H9 (cell line): ENCODE results near the gene TNPO1. TPM values are rescaled to one million over a fixed set of nuclear protein-coding genes. Genes with fewer than 3 reads are reported as not detected.

Experiments
- DNase-seq: peaks from one replicate; pipeline ENCODE4 v3.0.0-alpha.2; 2017
- H2AFZ ChIP-seq: one replicate; pipeline ENCODE4 v1.6.1; 2013; ENCODE audit warnings: mild to moderate bottlenecking, low read length, control low read depth, moderate library complexity
- H2AK5ac ChIP-seq: 2 replicates; pipeline ENCODE4 v1.6.1; 2013; ENCODE audit warnings: low read length, control low read depth, mixed read lengths; ENCODE audit not compliant: insufficient read length
- H2BK120ac ChIP-seq: one replicate; pipeline ENCODE4 v1.6.1; 2013; ENCODE audit warnings: low read depth, mild to moderate bottlenecking, low read length, control low read depth, inconsistent platforms; ENCODE audit not compliant: poor library complexity, severe bottlenecking
- H2BK12ac ChIP-seq: 2 replicates; pipeline ENCODE4 v1.6.1; 2013; ENCODE audit warnings: low read length, control low read depth, mixed read lengths, low read depth; ENCODE audit not compliant: insufficient read length
- H2BK15ac ChIP-seq: 2 replicates; pipeline ENCODE4 v1.6.1; 2013; ENCODE audit warnings: low read depth, low read length, control low read depth
- H2BK20ac ChIP-seq: one replicate; pipeline ENCODE4 v1.6.1; 2013; ENCODE audit warnings: low read depth, mild to moderate bottlenecking, low read length, control low read depth, inconsistent platforms; ENCODE audit not compliant: poor library complexity, severe bottlenecking
- H2BK5ac ChIP-seq: 2 replicates; pipeline ENCODE4 v1.6.1; 2013; ENCODE audit warnings: low read length, control low read depth, mixed read lengths; ENCODE audit not compliant: insufficient read length
- H3K14ac ChIP-seq: 2 replicates; pipeline ENCODE4 v1.6.1; 2013; ENCODE audit warnings: low read length, control low read depth; ENCODE audit not compliant: insufficient read depth
- H3K18ac ChIP-seq: 2 replicates; pipeline ENCODE4 v1.6.1; 2013; ENCODE audit warnings: low read depth, mild to moderate bottlenecking, mixed read lengths, low read length, control low read depth; ENCODE audit not compliant: insufficient read length
- H3K23ac ChIP-seq: 2 replicates; pipeline ENCODE4 v1.6.1; 2013; ENCODE audit warnings: low read length, control low read depth, mixed read lengths, low read depth; ENCODE audit not compliant: insufficient read length
- H3K23me2 ChIP-seq: 2 replicates; pipeline ENCODE4 v1.6.1; 2013; ENCODE audit warnings: low read depth, mild to moderate bottlenecking, mixed read lengths, low read length, control low read depth; ENCODE audit not compliant: insufficient read length, poor library complexity, severe bottlenecking
- H3K27ac ChIP-seq: 2 replicates; pipeline ENCODE4 v1.5.1; 2013; ENCODE audit warnings: low read length, control low read depth, mixed read lengths, low read depth; ENCODE audit not compliant: insufficient read length
- H3K27me3 ChIP-seq: 2 replicates; pipeline ENCODE4 v1.6.1; 2013; ENCODE audit warnings: low read length, control low read depth, inconsistent platforms; ENCODE audit not compliant: insufficient read depth
- H3K4ac ChIP-seq: 2 replicates; pipeline ENCODE4 v1.6.1; 2013; ENCODE audit warnings: low read depth, mild to moderate bottlenecking, control low read depth, inconsistent platforms, low read length, moderate library complexity
- H3K4me1 ChIP-seq: 2 replicates; pipeline ENCODE4 v1.6.1; 2013; ENCODE audit warnings: low read length, control low read depth, inconsistent platforms; ENCODE audit not compliant: insufficient read depth
- H3K4me2 ChIP-seq: 2 replicates; pipeline ENCODE4 v1.6.1; 2013; ENCODE audit warnings: low read length, control low read depth, mixed read lengths; ENCODE audit not compliant: insufficient read length, insufficient read depth
- H3K56ac ChIP-seq: 2 replicates; pipeline ENCODE4 v1.6.1; 2013; ENCODE audit warnings: low read depth, mild to moderate bottlenecking, mixed read lengths, low read length, control low read depth; ENCODE audit not compliant: insufficient read length
- H3K79me1 ChIP-seq: 2 replicates; pipeline ENCODE4 v1.6.1; 2013; ENCODE audit warnings: low read depth, mild to moderate bottlenecking, moderate library complexity, low read length, control low read depth, inconsistent platforms; ENCODE audit not compliant: insufficient read depth, poor library complexity, severe bottlenecking
- H3K79me2 ChIP-seq: 2 replicates; pipeline ENCODE4 v1.6.1; 2013; ENCODE audit warnings: low read length, control low read depth, inconsistent platforms; ENCODE audit not compliant: insufficient read depth
- H3K9ac ChIP-seq: 2 replicates; pipeline ENCODE4 v1.6.1; 2013; ENCODE audit warnings: low read length, control low read depth, mixed read lengths; ENCODE audit not compliant: insufficient read length; ENCODE audit errors: extremely low read depth
- H3K9me3 ChIP-seq: one replicate; pipeline ENCODE4 v1.6.1; 2013; ENCODE audit warnings: low read depth, low read length, inconsistent platforms; ENCODE audit not compliant: control insufficient read depth
- H3T11ph ChIP-seq: one replicate; pipeline ENCODE4 v1.6.1; 2013; ENCODE audit warnings: mild to moderate bottlenecking, low read length, control low read depth, inconsistent platforms
- H4K20me1 ChIP-seq: one replicate; pipeline ENCODE4 v1.6.1; 2013; ENCODE audit not compliant: control insufficient read depth, insufficient read length, insufficient read depth
- H4K5ac ChIP-seq: 2 replicates; pipeline ENCODE4 v1.6.1; 2013; ENCODE audit warnings: low read depth, mild to moderate bottlenecking, mixed read lengths, low read length, control low read depth; ENCODE audit not compliant: insufficient read length
- H4K8ac ChIP-seq: replicated peaks from 2 replicates; pipeline ENCODE4 v1.6.1; 2013; ENCODE audit warnings: low read length, control low read depth, mixed read lengths, low read depth; ENCODE audit not compliant: insufficient read length
- H4K91ac ChIP-seq: 2 replicates; pipeline ENCODE4 v1.6.1; 2013; ENCODE audit warnings: low read depth, mild to moderate bottlenecking, moderate library complexity, mixed read lengths, low read length, control low read depth; ENCODE audit not compliant: insufficient read length
- H3K27ac Mint-ChIP-seq, 3 experiments: 2 replicates in 2 of 3; 3 replicates in 1 of 3; pipeline ENCODE4 v1.8.0; 2020 to 2021; ENCODE audit warnings: mixed read lengths in 3 of 3, mild to moderate bottlenecking in 1 of 3, moderate library complexity in 1 of 3
- H3K27me3 Mint-ChIP-seq: 2 replicates; pipeline ENCODE4 v1.8.0; 2021; ENCODE audit warnings: low read depth, mild to moderate bottlenecking, moderate library complexity, mixed read lengths
- H3K36me3 Mint-ChIP-seq, 3 experiments: 2 replicates in 2 of 3; 3 replicates in 1 of 3; pipeline ENCODE4 v1.8.0; 2020 to 2021; ENCODE audit warnings: low read depth in 3 of 3, mixed read lengths in 3 of 3; ENCODE audit not compliant: insufficient read depth in 1 of 3
- H3K4me1 Mint-ChIP-seq, 2 experiments: 2 replicates each; pipeline ENCODE4 v1.8.0; 2020; ENCODE audit warnings: mixed read lengths in 2 of 2
- H3K4me3 Mint-ChIP-seq, 2 experiments: 2 replicates in 1 of 2; 3 replicates in 1 of 2; pipeline ENCODE4 v1.8.0; 2020 to 2021; ENCODE audit warnings: mild to moderate bottlenecking in 2 of 2, mixed read lengths in 2 of 2, moderate library complexity in 1 of 2
- H3K9me3 Mint-ChIP-seq, 2 experiments: 2 replicates in 1 of 2; 3 replicates in 1 of 2; pipeline ENCODE4 v1.8.0; 2020; ENCODE audit warnings: mild to moderate bottlenecking in 2 of 2, mixed read lengths in 2 of 2, moderate library complexity in 1 of 2
- CTCF ChIP-seq: fragments of 200-600 bp; sonication (generic); conservative IDR thresholded peaks from 3 replicates; pipeline ENCODE4 v1.8.0; 2021; ENCODE audit warnings: antibody characterized with exemption, mild to moderate bottlenecking
- total RNA-seq: library from RNA; stranded (reverse); gene quantifications from 2 replicates; pipeline ENCODE4 v1.2.1, GENCODE V29; 2021

Gene TNPO1
- total RNA-seq, 1 experiment from 2014 or later: 164 TPM

DNA sequence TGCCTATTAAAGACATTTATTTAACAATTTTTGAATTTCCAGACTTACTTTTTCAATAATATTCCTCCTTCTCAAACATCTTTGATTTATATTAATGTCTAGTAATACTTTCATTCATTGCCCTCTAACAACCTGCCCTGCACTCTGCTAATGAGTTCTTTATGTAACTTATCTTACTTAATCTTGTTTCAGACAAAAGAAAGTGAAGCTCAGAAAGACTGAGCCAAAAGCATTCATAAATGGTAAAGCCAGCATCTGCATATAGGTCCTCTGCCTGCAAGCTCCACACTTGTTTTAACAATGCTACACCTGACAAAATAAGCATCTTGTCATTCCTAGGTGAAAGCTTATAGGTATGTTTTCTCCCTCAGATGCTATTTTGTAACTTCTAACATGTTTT lies 2.4 kb upstream of the TNPO1 start:
- Histone ChIP-seq H3K9me3 (no peaks in the 10 kb centered on the region), H4K20me1 (no peaks in the 10 kb centered on the region), H3K4me2 (no peak overlapping the region), H3K79me1 (no peaks in the 10 kb centered on the region), H3K23ac (no peak overlapping the region), H3K9ac (no peak overlapping the region), H2BK20ac (no peak overlapping the region), H2AFZ (no peak overlapping the region), H3K27me3 (no peaks in the 10 kb centered on the region), H4K91ac (no peak overlapping the region), H3K4me1 (no peaks in the 10 kb centered on the region; the same call in 1 of the 2 replicates), H4K5ac (no peak overlapping the region), H3T11ph (no peak overlapping the region), H2BK12ac (no peak overlapping the region), H3K23me2 (peaks cover 6% of the 10 kb centered on the region), H3K4ac (no peak overlapping the region), H3K79me2 (no peaks in the 10 kb centered on the region; the same call in 1 of the 2 replicates), H3K18ac (no peak overlapping the region), H2BK15ac (no peak overlapping the region), H3K56ac (no peak overlapping the region), H3K14ac (no peak overlapping the region), H4K8ac (no peak overlapping the region), H2BK5ac (no peak overlapping the region), H2AK5ac (no peak overlapping the region), H2BK120ac (no peak overlapping the region), H3K27ac (no peak overlapping the region)
- TF ChIP-seq CTCF: no peak
- H3K27ac Mint-ChIP-seq: no peak overlapping the region
- H3K36me3 Mint-ChIP-seq: no peaks in the 10 kb centered on the region; a peak in 1 of 7 replicates
- peaks cover 17 to 21% of the 10 kb centered on the region in 2 experiments for H3K4me1 Mint-ChIP-seq
- no peak overlapping the region for H3K4me3 Mint-ChIP-seq
- no peaks in the 10 kb centered on the region; the same call in 1 of the 2 replicates for H3K27me3 Mint-ChIP-seq
- H3K9me3 Mint-ChIP-seq: no peaks in the 10 kb centered on the region; a peak in 3 of 5 replicates
- no peak for DNase-seq
